Right kidney (tissue), 1 donor: ENCODE results near the gene ZNF417.
"Not testable (repeated sequence)": the region's sequence is repeated elsewhere in the genome, so short reads cannot be mapped to it uniquely, and the experiment has no call there.

Experiments
- DNase-seq: peaks from one replicate; pipeline ENCODE4 v3.0.0-alpha.2; 2016

ZNF417 gene

DNA sequence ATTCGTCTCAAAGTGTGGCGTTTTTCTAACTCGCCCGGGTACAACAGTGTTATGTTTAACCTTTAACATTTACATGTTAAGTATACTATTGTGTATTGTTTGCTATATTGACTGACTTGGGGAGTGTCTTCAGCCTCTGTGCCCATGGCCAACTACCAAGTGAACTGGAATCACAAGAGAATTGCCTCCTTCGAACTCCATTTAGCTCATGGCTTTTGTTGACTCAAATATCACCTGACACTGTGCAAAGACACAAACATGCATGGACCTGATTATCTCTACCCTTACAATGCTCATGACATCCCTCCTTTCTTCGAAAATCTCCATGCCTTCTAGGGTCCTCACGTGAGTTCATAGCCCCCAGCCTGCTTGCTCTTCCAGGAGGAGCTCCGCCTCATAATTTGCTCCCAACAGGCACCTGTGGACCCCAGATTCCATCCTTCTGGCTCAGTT is 28.3 kb downstream of the ZNF417 start:
- DNase-seq, result no peak

DNA sequence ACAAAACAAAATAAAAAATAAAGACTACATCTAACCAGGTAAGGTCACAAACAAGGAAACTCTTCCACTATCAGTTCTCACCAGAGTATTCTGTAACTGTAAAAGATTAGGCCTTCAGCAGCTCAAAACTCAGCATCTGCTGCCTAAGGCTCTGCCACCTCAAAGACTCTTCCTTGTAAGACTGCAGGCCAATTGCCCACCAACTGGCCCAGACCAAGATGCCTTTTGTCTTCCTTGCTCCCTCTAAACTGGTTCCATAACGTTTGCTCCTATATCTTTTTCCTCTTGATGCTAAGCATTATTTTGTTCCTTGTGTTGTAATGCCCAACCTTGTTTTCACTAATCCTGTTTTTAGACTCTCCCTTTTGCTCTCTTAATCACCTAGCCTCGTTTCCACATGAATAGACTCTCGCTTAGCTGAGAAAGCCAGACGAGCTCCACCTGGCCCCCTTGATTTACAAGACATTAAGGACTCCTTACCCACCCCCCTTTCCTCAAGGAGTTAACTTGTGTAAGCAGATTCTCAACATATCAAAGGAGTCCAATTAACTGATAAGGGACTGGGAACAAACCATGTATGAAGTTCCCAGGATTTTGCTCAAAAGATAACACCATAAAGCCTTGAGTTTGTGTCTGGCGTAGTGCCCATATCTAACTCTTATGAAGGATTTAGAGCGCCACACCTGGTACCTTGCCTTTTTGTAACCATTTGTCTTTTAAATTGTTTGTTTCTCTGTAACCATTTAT is 29.0 kb downstream of the ZNF417 start:
- peak; percentile 50 for DNase-seq

DNA sequence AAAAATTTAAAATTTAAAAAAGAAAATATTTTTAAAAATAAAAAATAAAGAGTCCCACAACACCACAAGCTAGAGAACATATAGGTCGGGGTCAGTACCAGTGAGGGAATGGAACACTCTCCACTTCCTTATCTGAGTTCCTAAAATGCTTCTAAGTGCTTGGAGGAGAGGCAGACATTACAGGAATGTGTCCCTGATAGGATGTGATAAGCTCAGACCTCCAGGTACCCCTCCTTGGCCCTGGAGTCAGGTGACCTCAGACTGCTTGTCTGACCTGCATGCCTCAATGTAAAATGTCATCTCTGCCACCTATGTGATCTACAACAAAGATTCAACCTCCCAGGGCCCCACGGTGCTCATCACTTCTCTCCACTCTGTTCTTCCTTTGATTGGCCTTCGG is 30.3 kb downstream of the ZNF417 start:
- no peak for DNase-seq

DNA sequence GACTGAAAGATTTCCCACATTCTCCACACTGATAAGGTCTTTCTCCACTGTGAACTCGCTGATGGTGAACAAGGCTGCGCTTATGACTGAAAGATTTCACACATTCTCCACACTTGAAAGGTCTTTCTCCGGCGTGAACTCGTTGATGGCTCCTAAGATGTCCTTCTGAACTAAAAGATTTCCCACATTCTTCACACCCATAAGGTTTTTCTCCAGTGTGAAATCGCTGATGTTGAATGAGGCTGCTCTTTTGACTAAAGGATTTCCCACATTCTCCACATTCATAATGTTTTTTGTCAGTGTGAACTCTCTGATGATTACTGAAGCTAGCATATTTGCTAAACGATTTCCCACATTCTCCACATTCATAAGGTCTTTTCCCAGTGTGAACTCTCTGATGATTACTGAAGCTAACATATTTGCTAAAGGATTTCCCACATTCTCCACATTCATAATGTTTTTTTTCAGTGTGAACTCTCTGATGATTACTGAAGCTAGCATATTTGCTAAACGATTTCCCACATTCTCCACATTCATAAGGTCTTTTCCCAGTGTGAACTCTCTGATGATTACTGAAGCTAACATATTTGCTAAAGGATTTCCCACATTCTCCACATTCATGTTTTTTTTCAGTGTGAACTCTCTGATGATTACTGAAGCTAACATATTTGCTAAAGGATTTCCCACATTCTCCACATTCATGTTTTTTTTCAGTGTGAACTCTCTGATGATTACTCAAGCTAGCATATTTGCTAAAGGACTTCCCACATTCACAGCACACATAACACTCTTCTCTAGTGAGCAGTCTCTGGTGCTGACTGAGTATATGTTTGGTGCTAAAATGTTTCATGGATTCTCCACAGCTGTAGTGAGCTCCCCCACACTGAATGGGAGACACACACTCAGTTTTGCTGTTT is 42.3 kb downstream of the ZNF417 start:
- DNase-seq, result not testable (repeated sequence)

DNA sequence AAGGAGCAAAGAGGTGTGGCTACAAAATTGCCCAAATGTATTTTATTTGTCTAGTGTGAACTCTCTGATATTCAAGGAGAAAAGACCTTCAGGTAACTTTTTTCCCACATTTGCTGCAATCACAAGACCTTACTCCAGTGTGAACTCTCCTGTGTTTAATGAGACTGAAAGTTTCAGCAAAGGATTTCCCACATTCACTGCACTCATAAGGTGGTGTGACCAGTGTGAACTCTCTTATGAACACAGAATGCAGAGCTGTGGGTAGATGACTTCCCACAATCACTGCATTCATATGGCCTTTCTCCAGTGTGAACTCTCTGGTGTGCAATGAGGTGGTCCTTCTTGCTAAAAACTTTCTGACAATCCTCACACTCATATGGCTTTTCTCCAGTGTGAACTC is 43.9 kb downstream of the ZNF417 start:
- no peak for DNase-seq

DNA sequence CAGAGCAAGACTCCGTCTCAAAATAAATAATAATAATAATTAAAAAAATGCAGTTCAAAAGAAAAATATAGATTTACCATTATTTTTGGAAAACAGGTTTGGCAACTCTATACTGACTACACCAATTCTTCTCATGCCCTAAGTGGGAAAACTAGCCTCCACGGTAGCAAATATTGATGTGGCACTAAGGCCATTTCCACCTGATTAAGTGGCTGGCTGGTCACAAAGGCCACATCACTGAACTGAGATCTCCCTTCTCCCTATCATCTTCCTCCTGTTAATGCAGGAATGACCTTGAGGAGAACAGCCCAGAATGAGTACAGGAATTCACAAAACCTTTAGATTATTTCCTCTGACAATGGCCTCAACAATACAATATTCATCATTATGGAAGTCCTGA is 46.2 kb downstream of the ZNF417 start:
- no peak for DNase-seq

DNA sequence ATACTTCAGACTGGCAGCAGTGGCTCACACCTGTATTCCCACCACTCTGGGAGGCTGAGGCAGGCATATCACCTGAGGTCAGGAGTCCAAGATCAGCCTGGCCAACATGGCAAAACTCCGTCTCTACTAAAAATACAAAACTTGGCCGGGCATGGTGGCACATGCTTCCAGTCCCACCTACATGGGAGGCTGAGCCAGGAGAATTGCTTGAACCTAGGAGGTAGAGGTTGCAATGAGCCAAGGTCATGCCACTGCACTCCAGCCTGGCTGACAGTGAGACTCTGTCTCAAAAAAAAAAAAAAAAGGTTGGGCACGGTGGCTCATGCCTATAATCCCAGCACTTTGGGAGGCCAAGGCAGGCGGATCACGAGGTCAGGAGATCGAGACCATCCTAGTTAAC is 46.7 kb downstream of the ZNF417 start:
- not testable (repeated sequence) for DNase-seq

DNA sequence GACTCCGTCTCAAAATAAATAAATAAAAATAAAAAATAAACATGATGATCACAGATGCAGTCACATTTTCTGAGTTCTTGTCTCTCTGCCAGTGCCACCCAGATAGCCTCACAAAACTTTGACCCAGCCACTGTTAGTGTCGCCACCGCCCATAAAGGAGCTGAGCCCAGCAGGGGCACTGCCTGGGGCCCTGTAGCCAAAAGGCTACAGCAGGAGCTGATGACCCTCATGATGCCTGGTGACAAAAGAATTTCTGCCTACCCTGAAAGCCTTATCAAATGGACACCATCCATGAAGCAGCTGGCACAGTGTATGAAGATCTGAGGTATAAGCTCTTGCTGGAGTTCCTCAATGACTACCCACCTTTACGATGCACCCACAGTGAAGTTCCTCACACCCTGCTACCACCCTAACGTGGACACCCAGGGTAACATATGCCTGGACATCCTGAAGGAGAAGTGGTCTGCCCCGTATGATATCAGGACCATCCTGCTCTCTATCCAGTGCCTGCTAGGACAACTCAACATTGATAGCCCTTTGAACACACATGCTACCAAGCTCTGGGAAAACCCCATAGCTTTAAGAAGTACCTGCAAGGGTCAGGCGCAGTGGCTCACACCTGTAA is 48.4 kb downstream of the ZNF417 start:
- DNase-seq, result no peak
